ENCODE measurements around the gene PCGF2.

PCGF2 gene

DNA sequence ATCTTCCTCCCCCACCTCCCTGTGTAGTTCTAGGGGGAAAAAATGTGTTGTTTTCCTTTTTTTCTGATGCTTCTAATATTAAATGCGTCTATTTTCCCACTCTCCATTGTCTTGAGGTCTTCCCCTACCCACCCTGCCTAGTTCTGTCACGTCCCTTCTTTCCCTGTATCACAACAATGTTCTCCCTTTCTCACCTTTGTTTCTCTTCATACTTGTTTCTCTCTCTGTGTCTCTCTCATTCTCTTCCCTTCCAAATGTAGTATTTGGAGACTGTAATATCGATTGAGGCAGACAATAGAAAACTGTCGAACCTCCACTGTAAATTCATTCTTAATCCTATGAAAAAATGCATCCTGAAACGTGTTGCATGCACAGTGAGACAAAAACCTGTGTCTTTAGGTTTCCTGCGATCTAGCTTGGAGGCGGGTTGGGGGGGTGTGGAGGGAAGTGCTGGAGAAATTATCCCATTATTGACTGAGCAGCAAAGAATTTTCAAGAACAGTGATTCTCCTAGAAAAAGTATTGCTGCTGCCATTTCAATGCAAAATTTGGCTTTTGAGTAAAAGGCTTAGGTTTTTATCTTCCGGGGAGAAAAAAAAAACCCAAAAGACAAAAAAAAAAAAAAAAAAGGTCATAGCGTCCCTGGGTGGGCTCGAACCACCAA lies 3.1 kb upstream of the PCGF2 start:
- DNase-seq = no peak

DNA sequence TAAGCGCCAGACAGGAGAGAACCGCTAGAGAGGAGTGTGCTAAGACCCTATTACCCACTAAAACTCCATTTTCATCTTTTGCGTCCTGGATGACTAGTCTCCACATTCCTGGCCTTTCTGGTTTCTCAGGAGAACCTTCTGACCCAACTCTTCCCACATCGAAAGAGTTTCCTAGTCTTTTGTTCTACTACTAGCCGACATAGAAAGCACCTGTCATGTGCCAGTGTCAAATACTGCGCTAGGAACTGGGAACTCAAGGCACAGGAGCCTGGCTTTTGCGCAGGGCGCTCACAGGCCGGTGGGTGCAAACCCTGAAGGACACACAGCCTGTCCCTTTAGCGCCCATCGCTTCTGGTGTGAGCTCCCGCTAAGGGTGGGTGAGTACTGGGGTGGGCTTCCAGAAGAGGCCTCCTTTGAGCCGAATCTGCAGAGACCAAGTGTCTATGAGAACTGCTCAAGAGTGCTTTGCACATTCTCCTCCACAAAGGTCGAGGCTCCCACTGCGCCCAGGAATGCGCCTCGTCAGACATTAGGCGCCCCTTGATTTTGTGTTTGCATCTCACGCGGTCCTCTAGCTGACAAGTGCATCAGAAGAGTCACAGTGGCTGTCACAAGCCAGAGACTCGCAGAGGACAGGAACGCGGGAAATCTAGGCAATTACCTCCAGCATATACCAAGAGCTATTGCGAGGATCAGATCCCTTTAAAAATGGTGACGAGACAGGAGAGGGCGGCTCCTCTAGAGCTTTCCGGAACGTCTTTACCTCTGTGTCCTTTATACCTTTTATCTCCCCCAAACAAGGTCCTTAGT lies 2.4 kb upstream of the PCGF2 start:
- no peak for DNase-seq

DNA sequence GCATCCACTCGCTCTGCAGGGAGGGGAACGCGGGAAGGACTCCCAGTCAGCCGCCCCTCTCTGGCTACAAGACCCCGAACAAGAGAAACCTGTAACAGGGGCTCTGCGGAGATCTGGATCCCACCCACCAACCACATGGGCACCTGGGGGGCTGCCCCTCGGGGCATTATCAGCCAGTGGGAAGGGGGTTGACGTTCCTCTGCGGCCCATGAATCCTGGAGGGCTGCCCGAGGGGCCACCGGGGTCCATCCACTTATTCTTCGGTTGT lies 1.8 kb upstream of the PCGF2 start:
- no peak for DNase-seq

DNA sequence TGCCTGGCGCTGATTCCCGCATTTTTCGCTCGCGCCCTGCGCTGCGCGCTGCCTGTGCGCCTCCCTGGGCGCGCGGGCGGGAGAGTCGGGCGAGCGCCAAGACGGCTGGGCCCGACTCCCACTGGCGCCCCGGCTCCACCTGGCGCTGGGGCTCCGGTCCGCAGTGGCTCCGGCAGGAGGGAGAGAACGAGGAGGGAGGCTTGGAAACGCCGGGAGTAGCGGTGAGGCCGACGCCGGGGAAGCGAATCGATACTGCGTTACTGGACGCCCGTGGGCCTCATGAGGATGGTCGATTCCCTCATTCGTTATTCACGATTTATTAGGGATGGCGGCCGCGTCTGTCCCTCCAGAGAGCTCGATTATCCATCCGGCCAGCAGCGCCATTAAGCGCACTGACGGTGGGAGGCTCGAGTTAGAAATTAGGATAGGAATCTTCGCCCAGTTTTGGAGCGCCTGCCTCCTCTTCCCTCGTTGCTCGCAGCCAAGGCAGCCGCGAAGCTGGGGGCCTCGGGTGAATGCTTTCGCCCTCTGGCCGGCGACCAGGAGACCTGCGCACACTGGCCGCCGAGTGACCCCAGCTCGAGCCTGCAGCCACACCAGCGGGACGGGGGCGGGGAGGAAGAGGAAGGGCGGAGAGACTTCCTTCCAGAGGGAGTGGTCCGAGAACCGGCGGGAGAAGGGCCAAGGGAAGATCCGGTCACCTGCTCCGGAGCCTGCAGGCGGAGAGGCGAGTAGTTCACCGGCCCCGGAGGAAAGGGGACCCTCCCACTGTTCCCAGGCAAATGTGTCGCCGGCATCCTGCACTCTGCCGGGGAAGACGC lies 1.3 kb upstream of the PCGF2 start:
- no peak for DNase-seq

DNA sequence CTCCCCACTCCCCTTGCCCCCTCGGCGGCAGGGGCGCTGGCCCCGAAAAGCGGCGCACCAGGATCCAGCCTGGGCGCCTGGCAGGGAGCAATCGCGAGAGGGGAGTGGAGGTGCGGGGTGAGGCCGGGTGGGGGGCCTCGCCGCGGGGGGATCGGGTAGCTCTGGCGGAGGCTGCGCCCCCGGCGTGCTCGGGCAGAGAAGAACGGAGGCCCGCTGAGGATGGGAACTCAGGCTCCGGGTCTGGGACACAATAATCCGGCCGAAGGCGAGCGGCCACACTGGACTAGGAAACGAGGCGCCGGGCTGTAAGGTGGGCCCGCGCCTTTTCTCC lies 721 bp upstream of the PCGF2 start:
- no peak for DNase-seq

DNA sequence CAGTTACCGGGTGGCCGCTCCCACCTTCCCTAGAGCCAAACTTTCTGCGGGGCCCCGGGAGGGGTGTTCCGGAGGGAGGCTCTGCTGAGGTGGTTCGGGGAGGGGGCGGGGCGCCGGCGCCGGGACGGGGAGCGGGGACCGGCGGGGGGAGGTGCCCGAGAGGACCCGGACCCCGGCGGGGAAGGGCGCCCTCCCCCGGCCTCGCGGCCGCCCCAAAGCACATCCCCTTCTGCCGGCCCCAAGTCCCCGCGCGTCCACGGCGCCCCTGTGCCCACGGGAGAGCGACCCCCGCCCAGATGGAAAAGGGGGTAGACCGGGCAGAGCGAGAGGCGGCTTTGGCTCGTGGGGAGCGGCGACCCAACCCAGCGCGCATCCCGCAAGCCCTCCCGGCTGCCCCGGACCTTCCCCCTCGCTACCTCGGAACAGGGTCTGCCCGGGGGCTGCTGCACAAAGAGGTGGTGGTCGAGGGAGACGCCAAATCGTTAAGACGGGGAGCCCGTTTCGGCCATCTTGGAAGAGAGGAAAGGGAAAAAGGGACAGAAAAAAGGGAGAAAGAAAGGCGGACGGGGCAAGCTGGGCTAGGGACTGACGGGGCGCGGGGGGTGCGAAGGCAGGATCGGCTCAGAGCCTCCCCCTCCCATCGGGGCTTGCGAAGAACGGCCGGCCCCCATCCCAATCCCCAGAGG lies 530 bp downstream of the PCGF2 start:
- DNase-seq = no peak

DNA sequence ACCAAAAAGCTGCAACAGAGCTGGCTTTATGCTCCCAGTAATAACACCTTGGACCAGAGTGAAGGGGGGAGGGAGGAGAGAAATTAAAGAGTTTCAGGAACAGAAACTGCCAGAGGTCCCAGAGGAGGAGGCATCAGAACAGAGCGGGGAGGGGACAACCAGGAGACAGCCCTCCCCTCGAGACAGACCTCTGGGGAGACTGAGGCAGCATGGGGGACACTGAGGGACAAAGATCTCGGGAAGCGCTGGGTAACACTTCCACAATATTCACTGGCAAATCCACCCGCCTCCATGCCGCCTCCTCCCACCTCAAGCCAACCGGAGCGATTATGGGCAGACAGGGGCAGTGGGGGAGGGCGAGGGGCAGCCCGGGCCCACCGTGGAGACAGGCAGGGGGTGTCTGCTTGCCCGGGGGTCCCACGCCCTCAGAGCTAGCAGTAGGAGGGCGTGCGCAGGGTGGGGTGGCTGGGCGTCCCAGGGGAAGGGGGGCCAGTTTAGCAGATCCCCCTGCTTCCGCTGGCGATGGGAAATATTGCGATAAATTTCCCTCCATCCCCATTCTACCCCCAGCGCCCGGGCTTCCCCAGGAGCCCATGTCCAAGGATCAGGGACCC lies 1.2 kb downstream of the PCGF2 start:
- no peak for DNase-seq

DNA sequence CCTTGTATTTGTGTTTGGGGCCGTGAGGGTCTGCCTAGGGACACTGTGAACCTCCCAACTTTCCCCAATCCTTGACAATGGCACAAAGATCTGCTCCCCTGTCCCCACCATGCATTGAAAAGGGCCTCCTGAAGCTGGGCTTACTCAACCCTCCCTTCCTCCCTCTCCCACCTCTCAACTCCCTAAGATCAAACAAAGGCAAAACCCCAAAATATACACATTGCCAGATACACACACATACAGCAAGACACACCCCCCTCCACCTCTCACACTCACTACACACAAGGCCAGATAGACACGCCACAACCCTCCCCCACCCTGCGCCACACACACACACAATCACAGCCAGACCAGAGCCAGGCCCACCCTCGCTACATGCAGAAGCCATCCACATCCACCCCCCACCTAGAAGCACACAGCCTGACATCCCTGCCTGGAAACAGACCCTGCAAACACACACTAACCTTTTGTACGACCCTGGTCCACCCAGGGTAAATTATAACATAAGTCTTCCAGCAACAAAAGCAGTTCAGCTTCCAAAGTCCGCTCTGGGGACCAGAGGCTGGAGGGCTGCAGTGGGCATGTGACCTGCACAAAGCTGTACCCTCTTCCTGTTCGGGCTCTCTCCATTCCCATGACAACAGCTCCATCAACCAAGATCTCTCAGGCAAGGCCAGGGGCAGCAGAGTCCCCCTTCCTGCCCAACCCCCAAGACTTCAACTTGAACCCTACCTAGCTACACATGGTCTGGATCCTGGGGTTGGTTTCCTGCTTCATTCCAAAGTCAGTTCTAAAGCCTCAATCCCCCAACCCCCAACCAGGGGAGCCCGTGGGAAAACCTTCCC lies 1.9 kb downstream of the PCGF2 start:
- DNase-seq = no peak

DNA sequence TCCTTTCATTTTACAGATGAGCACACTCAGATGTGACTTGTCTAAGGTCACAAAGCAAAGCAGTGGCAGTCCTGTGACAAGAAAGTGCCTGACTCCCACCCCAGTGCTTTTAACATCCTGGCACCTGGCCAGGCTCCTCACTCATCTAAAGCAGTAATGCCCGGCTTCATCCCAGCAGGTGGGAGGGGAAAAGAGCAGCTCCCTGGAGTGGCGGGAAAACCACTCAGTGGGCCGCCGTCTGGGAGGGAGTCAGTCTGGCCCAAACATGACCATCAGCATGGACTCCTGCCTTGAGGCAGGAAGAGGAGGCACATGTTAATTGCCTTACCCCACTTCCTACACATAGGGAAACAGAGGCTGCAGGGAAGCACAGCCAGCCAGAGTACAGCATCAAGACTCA lies 2.6 kb downstream of the PCGF2 start:
- no peak for DNase-seq

DNA sequence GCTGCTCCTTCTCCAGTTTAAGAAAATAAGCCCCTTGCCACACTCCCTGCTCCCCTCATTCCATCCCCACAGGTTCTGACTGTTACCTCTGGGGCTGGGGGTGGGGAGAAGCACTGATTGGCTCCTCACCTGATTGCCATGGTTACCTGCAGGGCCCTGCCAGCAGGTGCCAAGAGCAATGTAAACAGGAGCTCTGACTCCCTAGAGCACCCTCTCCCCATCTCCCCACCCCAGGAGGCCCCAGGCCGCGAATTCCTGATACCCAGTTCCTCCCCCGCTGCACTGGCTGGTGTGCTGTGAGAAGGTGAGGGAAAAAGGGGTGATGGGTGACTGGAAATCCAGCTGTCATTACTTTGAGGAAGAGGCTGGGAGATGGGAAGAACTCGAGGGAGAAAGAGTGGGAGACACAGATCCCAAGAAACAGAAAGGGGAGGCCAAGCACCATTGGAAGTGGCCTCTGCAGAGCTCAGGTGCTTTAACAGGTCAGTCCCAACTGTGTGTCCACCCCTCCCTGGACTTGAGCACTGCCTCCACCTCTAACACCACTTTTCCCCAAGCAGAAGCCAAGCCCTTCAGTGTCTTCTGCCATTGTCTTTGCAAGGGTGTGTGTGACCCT lies 4.5 kb downstream of the PCGF2 start:
- DNase-seq = no peak

DNA sequence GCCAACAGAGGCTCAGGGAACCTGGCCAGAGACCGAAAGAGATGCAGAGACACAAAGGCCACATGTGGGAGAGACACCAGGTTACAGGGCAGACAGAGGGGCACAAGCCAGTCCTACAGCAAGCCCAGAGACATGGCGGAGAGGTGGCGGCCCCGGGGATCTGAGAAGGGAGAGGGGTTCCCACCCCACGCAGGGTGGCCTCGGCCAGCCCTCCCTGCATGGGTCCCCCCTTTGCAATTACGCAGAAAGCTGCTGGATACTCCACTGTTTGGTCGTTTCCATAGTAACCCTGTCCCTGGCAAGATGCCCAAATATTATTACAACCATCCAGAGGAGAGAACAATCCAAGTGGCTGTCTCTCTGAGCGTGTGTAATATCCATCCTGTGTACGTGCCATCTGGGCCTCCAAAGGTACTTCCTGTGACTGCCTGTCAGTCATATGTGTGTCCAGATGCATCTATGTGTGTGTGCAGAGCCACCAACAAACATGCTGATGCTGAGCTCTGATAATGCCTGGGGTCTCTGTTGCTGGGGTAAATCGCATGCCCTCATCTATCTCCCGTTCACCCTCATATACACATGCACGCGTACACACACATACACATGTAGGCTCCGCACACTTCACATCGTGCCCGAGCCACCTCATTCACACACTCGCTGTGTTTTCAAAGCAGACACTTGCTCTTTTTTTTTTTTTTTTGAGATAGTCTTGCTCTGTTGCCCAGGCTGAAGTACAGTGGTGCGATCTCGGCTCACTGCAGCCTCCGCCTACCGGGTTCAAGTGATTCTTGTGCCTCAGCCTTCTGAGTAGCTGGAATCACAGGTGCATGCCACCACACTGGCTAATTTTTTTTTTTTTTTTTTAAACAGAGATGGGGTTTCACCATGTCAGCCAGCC lies 5.5 kb downstream of the PCGF2 start:
- no peak for DNase-seq

DNA sequence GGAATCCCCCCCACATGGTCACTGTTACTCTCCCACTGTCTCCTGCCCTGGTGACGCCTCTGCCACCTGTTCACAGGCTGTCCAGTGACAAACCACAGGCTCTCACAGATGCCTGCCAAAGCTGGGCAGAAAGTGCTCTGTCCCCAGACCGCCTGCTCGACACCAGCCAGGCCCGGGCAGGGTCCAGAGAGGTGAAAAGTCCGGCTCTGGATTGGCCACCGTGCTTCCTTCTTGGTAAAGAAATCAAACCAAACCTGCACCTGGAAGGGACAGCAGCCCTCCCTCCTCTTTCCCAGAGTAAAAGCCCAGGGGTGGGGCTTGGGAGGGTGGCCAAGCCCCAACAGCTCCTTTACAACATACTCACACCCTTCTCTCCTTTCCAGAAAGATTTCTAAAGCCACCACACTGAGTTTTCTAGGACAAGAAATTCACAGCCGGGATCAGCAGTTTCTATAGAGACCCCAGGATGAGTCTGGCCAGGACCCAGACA lies 6.2 kb downstream of the PCGF2 start:
- no peak for DNase-seq

DNA sequence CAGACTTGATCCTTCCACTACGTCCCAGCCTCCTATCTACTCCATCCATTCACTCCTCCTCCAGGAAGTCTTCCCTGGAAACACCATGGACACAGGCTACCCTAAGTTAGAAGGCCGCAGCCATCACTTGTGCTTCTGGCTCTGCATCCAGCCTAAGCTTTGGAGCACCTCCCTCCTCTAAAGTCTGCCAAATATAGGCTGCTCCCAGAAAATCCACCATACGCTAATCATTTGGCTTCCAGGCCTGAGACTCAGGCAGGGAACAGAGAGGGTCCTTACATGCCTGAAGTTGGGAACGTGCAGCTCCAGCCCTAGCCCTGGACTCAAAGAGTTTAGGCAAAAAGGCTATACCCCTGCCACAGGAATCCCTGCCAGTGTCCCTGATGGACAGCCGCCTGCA lies 6.7 kb downstream of the PCGF2 start:
- no peak for DNase-seq

DNA sequence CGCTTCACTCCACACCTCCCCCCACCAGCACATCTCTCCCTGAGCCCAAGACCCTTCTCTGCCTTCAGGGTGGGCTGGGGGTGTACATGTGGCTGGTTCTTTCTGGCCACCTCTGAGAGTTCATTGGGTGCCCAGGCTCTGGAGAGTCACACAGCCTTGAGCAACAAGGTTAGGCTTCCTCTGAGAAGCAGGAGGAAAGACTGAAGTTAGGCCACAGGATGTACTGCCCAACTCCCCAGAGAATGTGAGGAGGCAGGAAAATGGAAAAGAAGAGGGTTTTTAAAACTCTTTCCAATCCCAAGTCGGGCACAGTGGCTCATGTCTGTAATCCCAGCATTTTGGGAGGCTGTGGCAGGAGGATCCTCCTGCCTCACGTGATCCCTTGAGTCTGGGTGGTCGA lies 7.3 kb downstream of the PCGF2 start:
- no peak for DNase-seq

DNA sequence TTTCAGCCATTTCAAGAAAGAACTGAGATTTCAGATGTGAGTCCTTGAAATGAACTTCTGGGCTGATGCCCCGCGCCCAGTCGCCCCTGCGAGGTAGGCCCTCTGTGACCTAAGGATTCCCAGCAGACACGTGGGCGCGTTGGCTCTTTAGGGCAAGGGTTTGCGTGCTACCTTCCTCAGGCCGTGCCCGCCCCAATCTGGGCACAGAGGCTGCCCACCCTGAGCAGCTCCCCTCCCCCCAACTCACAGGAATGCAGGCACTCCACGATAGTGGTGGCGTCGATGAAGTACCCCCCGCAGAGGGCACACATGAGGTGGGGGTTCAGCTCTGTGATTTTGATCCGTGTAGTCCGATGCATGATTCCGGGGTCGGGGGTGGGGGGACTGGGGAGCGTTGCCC lies 8.1 kb downstream of the PCGF2 start:
- DNase-seq = no peak

DNA sequence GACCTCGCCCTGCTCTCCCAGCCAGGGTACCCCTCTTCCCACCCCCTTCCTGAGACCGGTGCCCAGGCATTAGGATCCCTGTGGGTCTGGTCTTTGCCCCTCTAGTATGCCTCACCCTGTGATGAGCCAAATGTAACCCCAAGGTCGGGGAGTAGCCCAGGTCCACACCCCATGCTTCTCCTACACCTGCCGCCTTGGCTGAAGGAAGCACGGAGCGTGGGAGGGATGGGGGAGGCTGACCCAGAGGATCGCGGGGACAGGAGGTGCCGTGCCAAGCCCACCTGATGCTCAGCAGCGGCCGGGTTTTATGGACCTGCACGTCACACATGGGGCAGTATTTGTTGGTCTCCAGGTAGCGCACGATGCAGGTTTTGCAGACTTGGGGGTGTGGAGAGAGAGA lies 8.8 kb downstream of the PCGF2 start:
- DNase-seq = no peak

DNA sequence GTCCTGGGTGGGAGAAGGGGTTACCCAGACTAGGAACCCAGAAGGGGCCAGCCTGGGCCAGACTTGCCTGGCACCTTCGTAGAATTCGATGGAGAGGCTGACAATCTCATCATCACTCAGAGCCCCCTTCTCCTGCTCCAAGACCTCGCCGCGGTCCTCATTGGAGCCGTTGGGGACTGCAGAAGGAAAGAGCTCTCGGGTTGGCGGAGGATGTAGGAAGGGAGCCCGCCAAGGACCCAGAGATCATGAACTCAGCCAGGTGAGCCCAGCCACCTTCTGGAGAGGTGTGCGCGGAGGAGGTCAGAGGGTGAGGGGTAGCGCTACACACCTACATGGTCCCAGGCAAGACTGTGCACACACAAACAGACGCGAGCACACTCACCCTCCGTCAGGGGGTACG lies 9.4 kb downstream of the PCGF2 start:
- no peak for DNase-seq

DNA sequence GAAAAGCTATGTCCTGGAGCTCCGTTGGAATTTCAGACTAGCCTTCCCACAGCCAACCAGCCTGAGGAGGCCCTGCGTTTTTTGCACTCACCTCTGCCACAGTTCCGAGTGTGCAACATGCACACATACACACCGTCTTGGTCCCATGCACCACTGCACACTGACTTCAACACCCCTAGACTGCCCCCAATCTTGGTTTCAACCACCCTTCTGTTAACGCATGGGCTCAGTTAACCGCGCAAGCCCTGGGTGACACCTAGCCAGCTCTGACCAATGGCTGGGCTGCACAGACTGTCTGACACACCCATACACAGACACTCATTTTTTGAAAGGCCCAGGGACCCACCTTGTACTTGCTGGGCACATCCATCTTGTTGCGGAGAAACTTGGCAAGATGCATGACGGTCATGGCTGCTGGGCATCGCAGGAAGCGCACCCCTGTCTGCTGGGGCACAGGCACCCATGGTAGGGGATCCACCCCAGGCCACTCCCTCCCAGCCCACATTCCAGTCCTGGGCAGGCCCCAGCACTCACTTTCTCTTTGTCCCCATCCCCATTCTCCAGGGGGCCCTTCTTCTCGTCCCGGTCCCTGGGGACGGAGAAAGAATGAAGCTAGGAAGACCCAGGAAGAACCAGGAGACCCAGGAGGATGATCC lies 10.0 kb downstream of the PCGF2 start:
- no peak for DNase-seq

DNA sequence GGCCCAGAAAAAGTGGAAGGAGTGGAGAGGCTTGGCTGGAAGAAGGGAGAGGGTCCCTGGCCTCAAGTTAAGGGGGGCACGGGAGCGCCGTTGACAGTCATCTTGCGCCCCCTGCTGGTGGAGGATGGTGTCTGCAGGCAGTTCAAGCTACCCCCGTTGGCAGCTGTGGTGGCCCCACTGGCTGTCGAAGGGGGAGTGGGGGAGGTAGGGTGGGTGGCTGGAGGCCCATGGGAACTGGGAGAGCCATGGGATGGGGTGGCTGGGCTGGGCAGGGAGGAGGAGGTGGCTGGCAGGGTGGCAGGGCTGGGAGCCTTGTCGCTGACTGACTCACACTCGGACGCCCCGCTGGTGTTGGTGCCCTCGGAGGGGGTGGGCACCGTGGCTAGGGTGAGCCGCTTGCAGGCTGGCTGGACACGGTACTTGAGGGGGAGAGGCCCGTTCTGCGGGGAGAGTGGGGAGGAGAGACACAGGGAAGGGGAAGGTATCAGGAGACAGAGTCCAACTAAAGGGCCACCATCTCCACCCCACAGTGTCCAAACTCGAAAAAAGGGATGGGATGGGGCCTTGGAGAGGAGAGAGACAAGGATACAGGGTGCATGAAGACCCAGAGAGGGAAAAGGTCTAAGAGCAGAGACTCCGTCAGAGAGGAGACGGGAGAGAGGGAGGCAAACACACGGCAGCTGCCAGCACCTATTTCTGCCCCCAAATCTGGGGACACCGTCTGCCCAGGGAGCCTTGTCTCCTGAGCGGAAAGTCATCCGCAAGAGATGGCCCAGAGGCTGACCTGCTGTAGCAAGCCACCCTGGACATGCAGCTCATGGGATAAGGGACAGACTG lies 12.8 kb downstream of the PCGF2 start:
- DNase-seq = peak; percentile 75

Measured in 8988T (cell line).